ENCODE results near the gene MKLN1.

- TF ChIP-seq CTCF (IDR thresholded peaks at IDR 0.05) (no peak), EZH2 (IDR thresholded peaks at IDR 0.05; ENCODE audit: borderline replicate concordance, insufficient read depth, low read depth, low read length, poor library complexity, severe bottlenecking) (no peak)
These were observed 26.9 kb upstream of the MKLN1 start for GRCh38 chr7:131300572-131301466.

Measured in B cell (primary cell).